NT2/D1 (cell line): ENCODE data around the gene CUL9.

Experiments
- YY1 ChIP-seq: IDR thresholded peaks from 2 replicates; pipeline ENCODE4 v1.6.1; 2011; ENCODE audit not compliant: insufficient read length, insufficient read depth
- ZNF274 ChIP-seq: IDR thresholded peaks from 2 replicates; pipeline ENCODE4 v1.6.1; 2011; ENCODE audit warnings: mild to moderate bottlenecking, low read depth, low read length

DNA sequence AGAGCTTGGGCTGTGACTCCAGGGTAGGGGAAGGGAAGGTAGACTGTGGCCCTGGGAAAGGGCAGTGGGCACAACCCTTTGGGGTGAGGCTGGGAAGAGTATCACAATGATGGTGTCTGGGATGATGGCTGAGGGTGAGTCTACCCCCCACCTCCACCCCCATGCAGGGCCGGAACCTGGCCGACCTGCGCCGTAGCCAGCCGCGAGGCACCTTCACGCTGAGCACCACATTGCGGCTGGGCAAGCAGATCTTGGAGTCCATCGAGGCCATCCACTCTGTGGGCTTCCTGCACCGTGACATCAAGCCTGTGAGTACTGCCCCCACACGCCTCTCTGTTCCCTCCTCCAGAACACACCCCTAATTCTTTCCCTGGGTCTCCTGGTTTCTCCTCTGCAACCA lies 71.4 kb downstream of the CUL9 start:
- TF ChIP-seq YY1 = no peak
- TF ChIP-seq ZNF274 = no peak
